Calu3 (cell line): ENCODE data around the gene PTGIR. TPM values are rescaled to one million over a fixed set of nuclear protein-coding genes. Genes with fewer than 3 reads are reported as not detected.

Experiments
- BruUV-seq: library from RNA; stranded (reverse); fragments of 400-500 nt; replicated peaks from 2 replicates; lab custom pipeline; 2021; lab: Mats Ljungman, UMichigan
- CTCF ChIA-PET: fragments of 300-600 bp; sonication (Branson Sonifier 250); formaldehyde crosslinking; loops from one replicate; lab custom pipeline; 2022; ENCODE audit warnings: antibody characterized with exemption; lab: Charles Lee
- DNase-seq: peaks from one replicate; pipeline ENCODE4 v3.0.0; 2022
- H3K27ac Mint-ChIP-seq: one replicate; pipeline ENCODE4 v1.8.0; 2022; ENCODE audit warnings: mixed read lengths; ENCODE audit not compliant: unreplicated experiment
- H3K27me3 Mint-ChIP-seq: one replicate; pipeline ENCODE4 v1.8.0; 2022; ENCODE audit warnings: mixed read lengths; ENCODE audit not compliant: unreplicated experiment
- H3K36me3 Mint-ChIP-seq: one replicate; pipeline ENCODE4 v1.8.0; 2022; ENCODE audit warnings: mild to moderate bottlenecking, moderate library complexity, mixed read lengths; ENCODE audit not compliant: insufficient read depth, unreplicated experiment
- H3K4me1 Mint-ChIP-seq: one replicate; pipeline ENCODE4 v1.8.0; 2022; ENCODE audit warnings: mild to moderate bottlenecking, low read depth, mixed read lengths; ENCODE audit not compliant: unreplicated experiment
- H3K4me3 Mint-ChIP-seq: one replicate; pipeline ENCODE4 v1.8.0; 2022; ENCODE audit warnings: mild to moderate bottlenecking, low read depth, moderate library complexity, mixed read lengths; ENCODE audit not compliant: unreplicated experiment
- H3K9me3 Mint-ChIP-seq: one replicate; pipeline ENCODE4 v1.8.0; 2022; ENCODE audit warnings: low read depth, mixed read lengths; ENCODE audit not compliant: unreplicated experiment
- intact Hi-C: fragments of 100-400 bp; cut with micrococcal nuclease; formaldehyde crosslinking; loops from one replicate; pipeline ENCODE4 v1.10.0; 2022; ENCODE audit not compliant: unreplicated experiment
- total RNA-seq: library from RNA; stranded (reverse); gene quantifications from 2 replicates; pipeline ENCODE4 v1.2.3, GENCODE V29; 2022
- TF ChIP-seq, protein P1 (sequence below): fragments of 200-600 bp; IDR thresholded peaks from one replicate; pipeline ENCODE4 v1.8.0; 2022; ENCODE audit warnings: antibody characterized with exemption; ENCODE audit not compliant: unreplicated experiment

The PTGIR gene
- total RNA-seq, 1 experiment from 2014 or later = not detected

DNA sequence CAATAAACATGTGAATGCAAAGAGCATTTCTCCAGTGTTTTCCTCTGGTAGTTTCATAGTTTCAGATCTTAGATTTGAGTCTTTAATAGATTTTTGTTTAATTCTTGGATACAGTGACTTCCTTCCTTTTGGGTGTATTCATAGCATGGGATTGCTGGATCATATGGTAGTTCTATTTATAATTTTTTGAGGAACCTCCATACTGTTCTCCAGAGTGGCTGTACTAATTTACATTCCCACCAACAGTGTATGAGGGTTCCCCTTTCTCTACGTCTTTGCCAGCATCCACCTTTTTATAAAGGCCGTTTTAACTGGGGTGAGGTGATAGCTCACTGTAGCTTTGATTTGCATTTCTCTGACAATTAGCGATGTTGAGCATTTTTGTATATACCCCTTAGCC is 33.0 kb downstream of the PTGIR start:
- H3K27me3 Mint-ChIP-seq = no peaks in the 10 kb centered on the region
- H3K36me3 Mint-ChIP-seq = no peaks in the 10 kb centered on the region
- H3K4me3 Mint-ChIP-seq = no peak overlapping the region
- intact Hi-C loops = no loop called here
- CTCF ChIA-PET = no interaction called here
- no peak overlapping the region for H3K27ac Mint-ChIP-seq
- no peaks in the 10 kb centered on the region for H3K4me1 Mint-ChIP-seq
- BruUV-seq = no TSS peak
- H3K9me3 Mint-ChIP-seq = no peaks in the 10 kb centered on the region
- TF ChIP-seq, protein P1, sequence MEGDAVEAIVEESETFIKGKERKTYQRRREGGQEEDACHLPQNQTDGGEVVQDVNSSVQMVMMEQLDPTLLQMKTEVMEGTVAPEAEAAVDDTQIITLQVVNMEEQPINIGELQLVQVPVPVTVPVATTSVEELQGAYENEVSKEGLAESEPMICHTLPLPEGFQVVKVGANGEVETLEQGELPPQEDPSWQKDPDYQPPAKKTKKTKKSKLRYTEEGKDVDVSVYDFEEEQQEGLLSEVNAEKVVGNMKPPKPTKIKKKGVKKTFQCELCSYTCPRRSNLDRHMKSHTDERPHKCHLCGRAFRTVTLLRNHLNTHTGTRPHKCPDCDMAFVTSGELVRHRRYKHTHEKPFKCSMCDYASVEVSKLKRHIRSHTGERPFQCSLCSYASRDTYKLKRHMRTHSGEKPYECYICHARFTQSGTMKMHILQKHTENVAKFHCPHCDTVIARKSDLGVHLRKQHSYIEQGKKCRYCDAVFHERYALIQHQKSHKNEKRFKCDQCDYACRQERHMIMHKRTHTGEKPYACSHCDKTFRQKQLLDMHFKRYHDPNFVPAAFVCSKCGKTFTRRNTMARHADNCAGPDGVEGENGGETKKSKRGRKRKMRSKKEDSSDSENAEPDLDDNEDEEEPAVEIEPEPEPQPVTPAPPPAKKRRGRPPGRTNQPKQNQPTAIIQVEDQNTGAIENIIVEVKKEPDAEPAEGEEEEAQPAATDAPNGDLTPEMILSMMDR = no peak
- DNase-seq = no peak

DNA sequence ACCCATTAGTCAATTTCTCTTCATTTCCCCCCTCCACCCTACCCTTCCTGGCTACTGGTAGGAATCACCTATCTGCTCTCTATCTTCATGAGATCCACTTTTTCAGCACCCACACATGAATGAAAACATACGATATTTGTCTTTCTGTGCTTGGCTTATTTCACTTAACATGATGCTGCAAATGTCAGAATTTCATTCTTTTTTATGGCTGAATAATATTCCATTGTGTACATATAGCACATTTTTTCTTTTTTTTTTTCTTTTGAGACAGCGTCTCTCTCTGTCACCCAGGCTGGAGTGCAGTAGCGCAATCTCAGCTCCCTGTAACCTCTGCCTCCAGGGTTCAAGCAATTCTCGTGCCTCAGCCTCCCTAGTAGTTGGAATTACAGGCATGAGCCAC is 33.6 kb downstream of the PTGIR start:
- no peak for DNase-seq
- H3K36me3 Mint-ChIP-seq = no peaks in the 10 kb centered on the region
- TF ChIP-seq, protein P1 = no peak
- H3K27ac Mint-ChIP-seq = no peak overlapping the region
- no peaks in the 10 kb centered on the region for H3K4me1 Mint-ChIP-seq
- BruUV-seq = no TSS peak
- CTCF ChIA-PET = no interaction called here
- H3K4me3 Mint-ChIP-seq = no peak overlapping the region
- H3K9me3 Mint-ChIP-seq = no peaks in the 10 kb centered on the region
- intact Hi-C loops = no loop called here
- H3K27me3 Mint-ChIP-seq = no peaks in the 10 kb centered on the region

DNA sequence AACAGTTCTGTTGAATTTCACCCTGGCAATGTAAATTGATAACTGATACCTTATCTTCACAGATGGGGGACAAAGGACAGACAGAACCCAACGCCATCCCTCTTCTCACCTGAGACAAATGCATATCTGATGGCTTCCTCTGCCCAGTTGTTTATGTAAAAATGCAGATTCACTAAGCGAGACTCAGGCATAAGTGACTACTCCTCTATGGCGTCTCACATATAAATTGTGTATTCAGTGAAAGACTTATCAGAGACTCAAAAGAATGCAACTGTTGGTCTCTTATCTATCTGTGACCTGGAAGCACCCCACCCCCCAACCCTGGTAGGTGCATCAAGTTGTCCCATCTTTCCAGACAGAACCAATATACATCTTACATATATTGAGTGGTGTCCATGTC is 37.0 kb downstream of the PTGIR start:
- Mint-ChIP-seq H3K4me3 (no peak overlapping the region), H3K4me1 (no peaks in the 10 kb centered on the region), H3K36me3 (no peaks in the 10 kb centered on the region), H3K27ac (no peak overlapping the region), H3K27me3 (no peaks in the 10 kb centered on the region), H3K9me3 (no peaks in the 10 kb centered on the region)
- no TSS peak for BruUV-seq
- no peak for DNase-seq
- CTCF ChIA-PET = no interaction called here
- TF ChIP-seq, protein P1 = no peak
- intact Hi-C loops = no loop called here

DNA sequence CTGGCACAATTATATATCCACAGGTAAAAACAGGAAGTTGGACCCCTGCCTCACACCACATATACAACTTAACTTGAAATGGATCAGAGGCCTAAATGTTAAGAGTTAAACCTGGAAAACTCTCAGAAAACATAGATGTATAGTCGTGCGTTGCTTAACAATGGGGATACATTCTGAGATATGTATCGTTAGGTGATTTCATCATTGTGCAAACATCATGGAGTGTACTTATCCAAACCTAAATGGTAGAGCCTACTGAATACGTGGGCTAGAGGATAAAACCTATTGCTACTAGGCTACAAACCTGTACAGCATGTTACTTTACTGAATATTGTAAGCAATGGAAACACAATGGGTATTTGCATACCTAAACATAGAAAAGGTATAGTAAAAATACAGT is 38.6 kb downstream of the PTGIR start:
- TF ChIP-seq, protein P1 = no peak
- BruUV-seq = no TSS peak
- DNase-seq = no peak
- no peak overlapping the region for H3K4me3 Mint-ChIP-seq
- peaks cover under 1% of the 10 kb centered on the region for H3K27me3 Mint-ChIP-seq
- no peaks in the 10 kb centered on the region for H3K4me1 Mint-ChIP-seq
- no peaks in the 10 kb centered on the region for H3K36me3 Mint-ChIP-seq
- H3K27ac Mint-ChIP-seq = no peak overlapping the region
- H3K9me3 Mint-ChIP-seq = no peaks in the 10 kb centered on the region
- intact Hi-C loops = no loop called here
- CTCF ChIA-PET = no interaction called here

DNA sequence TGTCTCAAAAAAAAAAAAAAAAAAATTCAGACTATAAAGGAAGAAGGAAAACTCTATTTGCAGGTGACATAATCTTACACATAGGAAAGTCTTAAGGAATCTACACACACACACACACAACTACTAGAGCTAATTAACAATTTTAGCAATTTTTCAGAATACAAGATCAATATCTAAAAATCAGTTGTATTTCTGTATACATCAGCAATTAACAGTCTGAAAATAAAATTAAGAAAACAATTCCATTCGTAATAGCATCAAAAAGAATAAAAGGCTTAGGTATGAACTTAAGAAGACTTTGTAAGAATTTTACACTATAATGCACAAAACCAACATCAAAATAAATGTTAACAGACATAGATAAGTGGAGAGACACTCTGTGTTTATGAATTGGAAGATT is 39.4 kb downstream of the PTGIR start:
- Mint-ChIP-seq H3K4me3 (no peak overlapping the region), H3K27me3 (peaks cover 8% of the 10 kb centered on the region), H3K4me1 (no peaks in the 10 kb centered on the region), H3K36me3 (no peaks in the 10 kb centered on the region), H3K9me3 (no peaks in the 10 kb centered on the region), H3K27ac (no peak overlapping the region)
- intact Hi-C loops = no loop called here
- CTCF ChIA-PET = interaction anchor here (0.7 kb wide), 1 partner anchor 359 kb away, joined by 4 read pairs; no protein-coding TSS in a partner anchor
- BruUV-seq = no TSS peak
- DNase-seq = no peak
- TF ChIP-seq, protein P1 = no peak
